NCI-H2029 treated with DMSO at 0.1 percent for 48 hours (cell line): Measurements from ENCODE around the gene GRM1.

ENCODE experiments used
- DNase-seq: peaks from one replicate; lab custom pipeline; 2025; lab: John Stamatoyannopoulos, UW

GRM1 gene

GRCh38 chr6:146100776-146101175, 71.9 kb downstream of the GRM1 start:
- no peak for DNase-seq

DNA sequence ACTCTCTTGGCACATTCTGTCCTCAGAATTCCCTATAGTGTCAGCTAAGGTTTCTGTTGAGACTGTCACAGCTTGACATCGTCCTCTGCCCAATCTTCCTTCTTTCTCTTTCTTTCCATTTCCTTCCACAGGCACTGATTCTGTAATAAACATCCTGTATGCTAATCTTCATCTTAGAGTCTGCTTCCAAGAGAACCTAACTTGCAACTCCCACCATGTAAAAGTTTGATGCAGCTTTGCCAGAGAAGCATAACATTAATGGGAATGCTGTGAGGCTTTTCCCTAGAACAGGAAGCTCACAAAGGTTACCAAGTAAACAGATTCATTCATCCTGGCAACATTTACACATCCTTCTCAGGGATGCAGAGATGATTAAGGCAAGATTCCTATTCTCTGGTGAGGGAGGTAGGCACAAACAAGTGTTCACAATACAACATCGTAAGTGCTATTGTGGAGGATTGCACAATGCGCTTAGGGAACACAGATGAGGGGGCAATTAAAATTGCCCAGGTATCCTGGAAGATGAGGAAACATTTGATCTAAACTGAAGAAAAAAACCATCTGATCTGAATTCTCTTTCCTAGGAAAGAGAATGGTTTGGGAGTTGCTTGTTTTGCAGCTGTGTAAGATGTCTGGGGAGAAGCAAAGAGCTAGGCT, 74.7 kb downstream of the GRM1 start:
- DNase-seq: no peak

DNA sequence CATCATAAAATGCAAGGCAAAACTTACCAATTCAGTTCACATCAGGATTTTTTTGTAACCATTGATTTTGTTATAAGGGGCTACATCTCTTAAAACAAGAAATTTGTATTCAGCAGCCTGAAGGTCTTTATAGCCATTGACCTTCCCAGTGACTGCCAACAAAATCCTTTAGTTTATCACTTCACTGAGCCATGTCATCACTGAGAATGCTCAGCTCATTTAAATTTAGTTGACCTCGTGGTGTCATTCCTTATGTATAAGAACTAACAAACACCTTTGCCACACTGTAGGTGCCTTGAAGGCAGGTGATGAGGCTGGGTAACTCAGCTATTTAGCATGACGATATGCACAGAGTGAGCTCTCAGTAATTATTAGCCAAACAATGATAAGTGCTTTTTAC, 77.7 kb downstream of the GRM1 start:
- no peak for DNase-seq

GRCh38 chr6:146110990-146111389, 82.1 kb downstream of the GRM1 start:
- DNase-seq: no peak

- DNase-seq: no peak
Observed at GRCh38 chr6:146111881-146112450, 83.1 kb downstream of the GRM1 start.

DNA sequence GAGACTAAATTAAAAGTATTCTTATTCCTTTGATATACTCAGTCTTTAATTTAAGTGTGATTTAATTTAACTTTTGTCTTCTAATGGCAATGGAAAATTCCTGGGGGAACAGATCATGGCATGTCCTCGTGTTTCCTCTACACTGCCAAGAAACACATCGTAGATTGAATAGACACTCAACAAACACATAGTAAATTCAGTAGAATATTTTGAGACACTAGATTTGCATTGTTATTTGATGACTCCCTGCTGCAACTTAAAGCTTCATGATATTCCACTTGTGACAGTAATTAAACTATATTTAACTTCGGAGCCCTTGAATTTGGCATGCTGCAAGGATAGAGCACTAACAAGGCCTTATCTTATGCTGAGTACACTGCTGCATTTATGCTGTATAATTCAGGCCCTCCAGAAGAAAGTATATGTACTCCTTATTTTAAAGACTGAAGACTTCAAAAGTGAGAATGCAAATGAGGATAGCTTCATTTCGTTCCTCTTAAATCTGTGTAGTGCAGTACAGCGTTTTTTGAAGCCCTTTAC, 84.3 kb downstream of the GRM1 start:
- no peak for DNase-seq

DNA sequence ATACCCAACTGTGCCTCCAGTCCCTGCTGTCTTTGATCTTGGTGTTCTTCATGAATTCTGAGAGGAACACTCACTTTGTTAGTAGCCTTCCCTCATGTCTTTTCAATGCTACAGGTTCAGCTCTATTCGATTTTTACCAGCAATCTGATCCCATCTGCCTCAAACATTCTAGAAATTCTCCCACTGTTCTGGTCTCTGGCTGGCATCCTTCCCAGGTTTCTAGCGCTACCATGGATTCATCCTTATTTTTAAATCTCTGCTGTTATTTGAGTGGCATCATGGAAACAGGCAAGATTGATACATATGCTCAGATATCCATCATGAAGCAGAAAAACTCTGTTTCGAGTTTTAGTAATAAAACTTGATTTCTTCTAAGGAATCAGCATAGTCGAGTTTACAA, 94.8 kb downstream of the GRM1 start:
- DNase-seq: no peak

DNA sequence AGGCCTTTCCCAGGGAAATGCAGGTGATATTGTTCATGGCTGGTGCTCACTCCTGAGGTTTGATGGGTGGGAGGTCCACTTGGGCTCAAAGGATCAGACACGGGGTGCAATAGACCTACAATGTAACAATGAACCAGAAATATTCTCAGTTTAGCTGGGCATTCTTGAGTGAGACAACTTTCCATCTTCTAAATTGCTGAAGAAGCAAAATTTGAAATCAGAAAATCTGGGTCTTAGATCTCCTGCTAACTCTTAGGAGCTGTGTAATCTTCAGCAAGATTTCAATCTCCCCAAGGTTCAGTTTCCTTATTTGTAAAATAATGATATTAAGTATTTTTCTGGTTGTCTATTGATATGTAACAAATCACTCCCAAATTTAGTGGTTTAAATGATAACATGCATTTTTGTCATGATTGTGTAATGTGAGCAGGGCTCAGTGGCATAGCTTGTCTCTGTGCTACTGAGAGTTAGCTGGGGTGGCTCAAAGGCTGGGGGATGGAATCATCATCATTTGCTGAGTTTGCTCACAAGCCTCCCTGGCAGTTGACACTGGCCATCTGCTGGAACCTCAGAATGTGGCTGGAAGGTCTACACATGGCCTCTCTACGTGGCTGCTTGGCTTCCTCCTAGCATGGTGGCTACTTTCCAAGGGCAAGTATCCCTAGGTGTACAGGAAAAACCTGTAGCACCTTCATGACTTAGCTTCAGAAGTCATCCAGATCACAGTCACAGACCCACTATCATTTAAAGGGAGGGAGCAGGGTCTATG, 98.8 kb downstream of the GRM1 start:
- DNase-seq: no peak

DNA sequence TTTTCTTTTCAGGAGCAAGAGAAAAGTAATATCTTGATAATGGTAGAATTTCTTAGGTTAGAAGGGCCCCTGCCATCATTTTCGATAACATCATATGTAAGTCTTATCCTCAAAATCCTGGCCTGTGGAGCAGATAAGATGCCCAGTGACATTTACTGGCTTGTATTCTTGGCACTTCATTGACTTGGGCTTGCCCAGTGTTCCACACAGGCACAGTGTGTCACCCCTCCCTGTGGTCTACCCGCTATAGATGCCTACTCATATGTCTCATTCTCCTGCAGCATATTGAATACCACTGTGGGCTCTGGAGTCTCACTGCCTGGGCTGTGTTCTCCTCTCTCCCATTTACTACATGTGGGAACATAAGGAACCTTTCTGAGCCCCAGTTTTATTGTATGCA, 105.0 kb downstream of the GRM1 start:
- DNase-seq: no peak

DNA sequence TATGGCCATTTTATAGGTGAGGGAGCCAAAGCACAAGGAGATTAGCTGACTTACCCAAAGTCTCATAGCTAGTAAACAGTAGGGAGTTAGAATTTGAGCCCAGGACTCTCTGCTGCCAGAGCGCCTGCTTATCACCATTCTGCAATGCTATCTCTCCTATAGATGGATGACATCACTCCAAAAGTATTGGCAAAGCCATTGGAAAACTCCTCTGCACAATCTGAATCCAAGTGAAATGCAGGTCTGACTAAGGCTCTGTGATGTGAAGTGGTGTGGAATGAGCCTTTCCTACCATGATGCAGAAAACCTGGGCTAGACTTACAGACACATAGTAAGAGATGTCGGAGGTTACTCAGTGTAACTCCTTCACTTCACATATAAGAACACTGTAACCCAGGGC, 106.3 kb downstream of the GRM1 start:
- no peak for DNase-seq

DNA sequence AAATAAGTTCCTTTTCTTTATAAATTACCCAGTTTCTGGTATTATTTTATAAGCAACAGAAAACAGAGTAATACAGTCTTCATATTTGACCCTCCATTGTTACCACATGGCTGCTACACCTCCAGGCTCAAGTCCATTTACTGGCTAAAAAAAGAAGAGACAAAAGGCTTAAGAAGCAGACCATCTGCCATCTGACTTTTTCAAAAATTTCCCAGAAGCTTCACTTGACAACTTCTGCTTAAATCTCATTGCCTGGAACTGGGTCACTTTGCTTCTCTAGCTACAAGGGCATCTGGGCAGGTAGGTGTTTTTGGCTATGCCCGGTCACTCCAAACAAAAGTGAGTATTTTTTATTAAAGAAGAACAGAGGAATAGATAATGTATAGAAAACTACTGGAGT, 118.0 kb downstream of the GRM1 start:
- no peak for DNase-seq

DNA sequence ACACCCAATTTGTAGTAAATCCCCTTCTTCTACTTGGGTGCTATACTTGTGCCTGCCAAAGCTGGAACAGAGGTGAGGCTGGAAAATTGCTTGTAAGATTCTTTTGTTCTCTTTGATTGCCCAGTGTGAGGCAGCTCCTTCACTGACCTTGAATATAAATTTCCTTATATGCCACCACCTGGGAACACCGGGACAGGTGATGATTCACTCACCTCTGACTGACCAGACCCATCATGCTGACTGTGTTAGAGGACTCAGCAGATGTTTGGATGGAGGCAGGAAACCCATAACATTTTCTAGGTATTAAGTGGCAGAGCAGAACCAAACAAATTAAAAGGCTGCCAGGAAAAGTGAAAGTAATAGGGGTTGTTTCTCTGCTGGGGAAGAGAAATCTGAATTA, 120.9 kb downstream of the GRM1 start:
- DNase-seq: no peak

- DNase-seq: no peak
Observed at GRCh38 chr6:146153040-146153758, 124.3 kb downstream of the GRM1 start.

- DNase-seq: no peak
Observed at GRCh38 chr6:146154197-146154596, 125.3 kb downstream of the GRM1 start.

- DNase-seq: no peak
Observed at GRCh38 chr6:146161664-146162063, 132.8 kb downstream of the GRM1 start.

DNA sequence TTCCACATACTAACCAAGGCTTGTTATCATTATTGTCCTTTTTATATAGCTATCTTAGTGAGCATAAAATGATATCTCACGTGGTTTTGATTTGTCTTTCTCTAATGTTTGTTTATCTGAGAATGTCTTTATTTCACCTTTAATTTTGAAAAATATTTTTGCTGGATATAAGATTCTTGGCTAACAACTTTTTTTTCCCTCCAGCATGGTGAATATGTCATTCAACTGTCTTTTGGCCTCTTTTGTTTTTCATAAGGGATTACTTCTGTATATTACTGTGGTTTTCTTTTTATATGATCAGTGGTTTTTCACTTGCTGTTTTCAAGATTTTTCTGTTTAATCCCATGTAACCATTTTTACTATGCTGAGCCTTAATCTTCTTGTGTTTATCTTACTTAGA, 141.0 kb downstream of the GRM1 start:
- DNase-seq: no peak

DNA sequence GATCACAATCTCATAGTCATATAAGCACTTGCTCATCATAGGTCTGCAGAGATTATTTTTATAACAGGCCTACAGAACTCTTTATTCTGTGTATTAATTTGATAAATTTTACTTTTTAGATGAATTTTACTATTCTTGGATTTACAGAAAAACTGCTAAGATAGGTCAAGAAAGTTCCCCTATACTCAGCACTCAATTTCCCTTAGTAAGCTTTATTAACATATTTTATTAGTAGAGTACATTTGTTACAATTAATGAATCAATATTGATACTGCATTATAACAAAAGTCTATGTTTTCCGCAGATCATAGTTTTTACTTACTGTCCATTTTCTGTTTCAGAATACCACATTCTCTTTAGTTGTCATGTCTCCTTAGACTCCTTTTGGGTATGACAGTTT, 148.9 kb downstream of the GRM1 start:
- DNase-seq: no peak

GRCh38 chr6:146183831-146184230, 155.0 kb downstream of the GRM1 start:
- DNase-seq: no peak

DNA sequence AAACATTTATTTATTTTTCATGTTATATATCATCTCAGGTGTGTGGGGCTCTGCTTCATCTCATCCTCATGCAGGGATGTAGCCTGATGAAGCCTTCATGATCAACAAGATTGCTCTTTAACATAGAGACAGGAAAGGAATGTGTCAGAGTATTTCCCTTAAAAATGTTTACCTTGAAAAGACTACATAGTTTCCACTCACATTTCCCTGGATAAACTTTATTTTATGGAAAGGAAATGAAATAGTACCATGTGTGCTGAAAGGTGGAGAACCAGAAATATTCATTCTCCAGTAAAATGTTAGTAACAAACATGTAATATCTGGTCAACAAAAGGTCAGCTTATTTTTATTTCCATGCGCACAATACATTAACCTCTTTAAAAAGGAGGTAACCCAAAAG, 155.8 kb downstream of the GRM1 start:
- DNase-seq: no peak

GRCh38 chr6:146189131-146189530, 160.3 kb downstream of the GRM1 start:
- DNase-seq: no peak

DNA sequence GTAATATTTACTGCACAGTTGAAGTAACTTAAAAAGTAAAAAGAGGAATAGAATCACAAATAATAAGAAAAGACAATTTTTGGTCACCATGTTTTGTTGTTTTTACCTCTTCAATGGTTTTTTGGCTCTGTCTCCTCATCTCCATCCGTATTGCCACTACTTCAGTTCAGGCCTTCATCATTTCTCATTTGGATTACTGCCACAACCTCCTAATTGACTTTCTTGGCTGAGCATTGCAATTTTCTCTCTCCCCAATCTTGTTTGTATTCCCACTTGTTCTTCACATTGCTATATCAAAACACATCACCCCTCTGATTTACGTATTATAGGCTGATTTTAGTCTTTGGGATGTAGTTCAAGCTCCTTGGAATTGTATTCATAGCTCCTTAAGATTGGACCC, 161.7 kb downstream of the GRM1 start:
- DNase-seq: no peak

DNA sequence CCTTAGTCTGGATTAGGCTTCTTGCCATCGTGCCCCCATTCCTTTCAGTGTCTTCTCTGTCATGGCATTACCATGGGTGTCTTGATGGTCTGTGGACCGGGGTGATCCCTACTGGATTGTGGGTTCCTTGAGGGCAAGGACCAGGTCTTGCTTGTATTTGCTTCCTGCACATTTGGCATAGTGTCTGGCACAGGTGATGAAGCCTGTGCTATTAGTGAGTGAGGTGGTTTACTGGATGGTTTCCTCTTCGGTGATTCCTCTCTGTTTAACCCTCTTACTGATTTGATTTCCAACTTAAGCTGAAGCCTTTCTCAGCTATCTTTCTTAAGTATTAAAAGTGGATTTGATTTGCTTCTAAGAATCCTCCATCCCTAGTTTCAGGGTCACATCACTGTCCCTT, 162.3 kb downstream of the GRM1 start:
- no peak for DNase-seq

- no peak for DNase-seq
Observed at GRCh38 chr6:146191612-146192011, 162.8 kb downstream of the GRM1 start.
